Measurements from ENCODE around the gene ERC2.

DNA sequence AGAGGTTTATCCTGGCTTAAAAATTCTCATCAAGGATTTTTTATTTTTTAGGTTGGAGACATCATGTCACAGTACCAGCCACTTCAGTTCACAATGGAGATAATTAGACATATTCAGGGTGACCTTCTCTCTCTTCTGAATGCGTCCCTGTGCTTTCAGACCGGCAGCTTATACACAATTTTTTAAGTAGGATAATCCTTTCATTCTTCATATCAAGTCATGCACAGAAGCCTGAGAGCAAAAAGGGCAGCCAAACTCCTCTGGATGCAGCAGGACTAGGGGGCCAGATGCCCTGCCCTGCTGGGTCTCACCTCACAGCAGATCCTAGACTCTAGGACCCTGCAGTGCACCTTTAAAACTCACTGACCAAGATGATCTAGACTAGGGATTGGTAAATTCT lies 210.4 kb downstream of the ERC2 start:
- no peak for TF ChIP-seq POLR2A (IDR thresholded peaks at IDR 0.05)
- TF ChIP-seq, protein P1, sequence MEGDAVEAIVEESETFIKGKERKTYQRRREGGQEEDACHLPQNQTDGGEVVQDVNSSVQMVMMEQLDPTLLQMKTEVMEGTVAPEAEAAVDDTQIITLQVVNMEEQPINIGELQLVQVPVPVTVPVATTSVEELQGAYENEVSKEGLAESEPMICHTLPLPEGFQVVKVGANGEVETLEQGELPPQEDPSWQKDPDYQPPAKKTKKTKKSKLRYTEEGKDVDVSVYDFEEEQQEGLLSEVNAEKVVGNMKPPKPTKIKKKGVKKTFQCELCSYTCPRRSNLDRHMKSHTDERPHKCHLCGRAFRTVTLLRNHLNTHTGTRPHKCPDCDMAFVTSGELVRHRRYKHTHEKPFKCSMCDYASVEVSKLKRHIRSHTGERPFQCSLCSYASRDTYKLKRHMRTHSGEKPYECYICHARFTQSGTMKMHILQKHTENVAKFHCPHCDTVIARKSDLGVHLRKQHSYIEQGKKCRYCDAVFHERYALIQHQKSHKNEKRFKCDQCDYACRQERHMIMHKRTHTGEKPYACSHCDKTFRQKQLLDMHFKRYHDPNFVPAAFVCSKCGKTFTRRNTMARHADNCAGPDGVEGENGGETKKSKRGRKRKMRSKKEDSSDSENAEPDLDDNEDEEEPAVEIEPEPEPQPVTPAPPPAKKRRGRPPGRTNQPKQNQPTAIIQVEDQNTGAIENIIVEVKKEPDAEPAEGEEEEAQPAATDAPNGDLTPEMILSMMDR (IDR thresholded peaks at IDR 0.05): no peak
